ENCODE measurements around the gene STYX. TPM values are rescaled to one million over a fixed set of nuclear protein-coding genes. Genes with fewer than 3 reads are reported as not detected.

The STYX gene
- 10 to 100 TPM; 20.4 to 21.1 TPM for total RNA-seq

GRCh38 chr14:52729925-52730708 is at the start of gene STYX:
STYX (plus strand) TSS chr14:52730166; CDS start chr14:52730475, 309 bp downstream.

GRCh38 chr14:52695481-52696091 is 34.4 kb upstream of the STYX start, which contains the start of gene ERO1A:
ERO1A (minus strand) TSS chr14:52695558; CDS start chr14:52695481, 77 bp downstream.

GRCh38 chr14:52706724-52707706 is 23.0 kb upstream of the STYX start, which contains the start of gene PSMC6:
PSMC6 (plus strand) TSS chr14:52707200; CDS start chr14:52707220, 20 bp downstream.

GRCh38 chr14:52791223-52792096 is 61.5 kb downstream of the STYX start, which contains the start of gene GNPNAT1:
GNPNAT1 (minus strand) TSS chr14:52791607; CDS start chr14:52784650, 6,957 bp downstream.

Other genes starting within 250 kb of the STYX start
- 10 to 100 TPM; 10.1 to 11.9 TPM for gene TXNDC16, start 177.7 kb upstream of the STYX start, total RNA-seq
- gene GPR137C, start 177.3 kb upstream of the STYX start, total RNA-seq, result under 1 TPM; 0.45 to 0.67 TPM
- gene ERO1A, start 34.6 kb upstream of the STYX start, total RNA-seq, result 100 to 1,000 TPM; 173 to 188 TPM
- gene PSMC6, start 23.0 kb upstream of the STYX start, total RNA-seq, result 10 to 100 TPM; 62.9 to 74.7 TPM
- gene GNPNAT1, start 61.4 kb downstream of the STYX start, total RNA-seq, result 10 to 100 TPM; 12.2 TPM
- gene FERMT2, start 220.9 kb downstream of the STYX start, total RNA-seq, result under 1 TPM; 0.17 to 0.55 TPM